ENCODE measurements around the gene RASA4B.
"Not testable (repeated sequence)": the region's sequence is repeated elsewhere in the genome, so short reads cannot be mapped to it uniquely, and the experiment has no call there.

The RASA4B gene

GRCh38 chr7:102474116-102474515 lies 43.5 kb downstream of the RASA4B start:
- not testable (repeated sequence) for DNase-seq (ENCODE audit: low read depth in 2 of 2, low spot score in 1 of 2)

DNA sequence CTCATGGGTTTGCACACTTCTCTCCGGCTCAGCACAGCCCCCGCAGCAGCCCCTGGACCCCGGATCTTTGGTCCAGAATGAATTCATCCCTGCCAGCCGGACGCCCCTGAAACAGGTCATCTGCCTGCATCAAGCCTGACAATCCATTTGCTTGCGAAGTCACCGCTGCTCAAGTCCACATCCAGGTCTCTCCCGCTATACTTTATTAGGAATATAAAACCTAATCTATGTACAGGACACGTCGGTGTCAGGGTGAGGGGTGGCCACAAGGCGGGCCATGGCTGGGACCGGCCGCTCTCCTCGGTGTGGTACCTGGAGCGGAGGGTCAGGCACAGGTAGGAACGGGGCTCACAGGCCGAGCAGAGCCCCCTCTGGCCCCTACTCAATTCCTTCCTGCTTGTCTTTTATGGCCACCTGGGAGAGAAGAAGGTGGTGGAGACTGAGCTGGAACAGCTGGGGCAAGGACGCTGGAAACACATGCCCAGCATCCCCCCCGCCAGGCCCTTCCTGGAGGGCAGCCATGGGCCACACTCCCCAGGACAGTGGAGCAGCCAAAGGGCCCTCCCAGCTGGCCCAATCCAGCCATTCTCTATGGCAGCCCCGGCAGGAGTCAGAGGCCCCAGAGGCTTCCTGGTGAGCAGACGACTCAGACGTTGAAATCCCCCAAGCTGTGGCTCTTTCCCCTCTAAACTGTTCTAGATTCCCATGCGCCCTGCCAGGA lies 44.1 kb downstream of the RASA4B start:
- DNase-seq (ENCODE audit: low read depth in 2 of 2, low spot score in 1 of 2), result no peak

DNA sequence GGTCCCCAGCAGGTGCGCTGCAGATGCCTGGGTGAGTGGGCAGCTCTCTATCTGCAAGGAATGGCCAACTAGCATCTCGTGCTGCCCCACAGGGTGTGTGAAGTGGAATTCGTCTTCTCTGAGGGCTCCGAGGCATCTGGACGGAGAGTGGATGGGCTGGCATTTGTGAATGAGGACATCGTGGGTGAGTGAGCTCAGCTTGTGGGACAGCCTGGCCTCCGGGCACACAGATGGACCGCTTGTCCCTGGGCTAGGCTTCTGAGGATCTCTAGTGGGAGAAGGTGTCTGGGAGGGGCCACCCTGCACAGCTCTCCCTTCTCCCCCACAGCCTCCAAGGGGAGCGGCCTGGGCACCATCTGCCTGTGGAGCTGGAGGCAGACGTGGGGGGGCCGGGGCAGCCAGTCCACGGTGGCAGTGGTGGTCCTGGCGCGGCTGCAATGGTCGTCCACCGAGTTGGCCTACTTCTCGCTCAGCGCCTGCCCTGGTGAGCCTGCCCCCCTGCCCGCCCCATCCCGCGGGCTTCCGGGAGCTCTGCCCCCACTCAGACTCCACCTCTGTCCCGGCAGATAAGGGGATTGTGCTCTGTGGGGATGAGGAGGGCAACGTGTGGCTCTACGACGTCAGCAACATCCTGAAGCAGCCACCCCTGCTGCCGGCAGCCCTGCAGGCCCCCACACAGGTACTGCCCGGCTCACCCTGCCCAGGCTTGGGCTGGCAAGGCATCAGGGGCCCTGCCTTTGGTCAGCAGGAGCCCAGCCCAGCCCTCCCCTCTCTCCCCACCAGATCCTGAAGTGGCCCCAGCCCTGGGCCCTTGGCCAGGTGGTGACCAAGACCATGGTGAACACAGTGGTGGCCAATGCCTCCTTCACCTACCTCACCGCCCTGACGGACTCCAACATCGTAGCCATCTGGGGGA lies 45.2 kb downstream of the RASA4B start:
- DNase-seq (ENCODE audit: low read depth in 2 of 2, low spot score in 1 of 2), result no peak

- DNase-seq (ENCODE audit: low read depth in 2 of 2, low spot score in 1 of 2), result no peak
Observed at GRCh38 chr7:102471791-102472125, 45.8 kb downstream of the RASA4B start.

- no peak for DNase-seq (ENCODE audit: low read depth in 2 of 2, low spot score in 1 of 2)
Observed at GRCh38 chr7:102469972-102470825, 47.4 kb downstream of the RASA4B start.

DNA sequence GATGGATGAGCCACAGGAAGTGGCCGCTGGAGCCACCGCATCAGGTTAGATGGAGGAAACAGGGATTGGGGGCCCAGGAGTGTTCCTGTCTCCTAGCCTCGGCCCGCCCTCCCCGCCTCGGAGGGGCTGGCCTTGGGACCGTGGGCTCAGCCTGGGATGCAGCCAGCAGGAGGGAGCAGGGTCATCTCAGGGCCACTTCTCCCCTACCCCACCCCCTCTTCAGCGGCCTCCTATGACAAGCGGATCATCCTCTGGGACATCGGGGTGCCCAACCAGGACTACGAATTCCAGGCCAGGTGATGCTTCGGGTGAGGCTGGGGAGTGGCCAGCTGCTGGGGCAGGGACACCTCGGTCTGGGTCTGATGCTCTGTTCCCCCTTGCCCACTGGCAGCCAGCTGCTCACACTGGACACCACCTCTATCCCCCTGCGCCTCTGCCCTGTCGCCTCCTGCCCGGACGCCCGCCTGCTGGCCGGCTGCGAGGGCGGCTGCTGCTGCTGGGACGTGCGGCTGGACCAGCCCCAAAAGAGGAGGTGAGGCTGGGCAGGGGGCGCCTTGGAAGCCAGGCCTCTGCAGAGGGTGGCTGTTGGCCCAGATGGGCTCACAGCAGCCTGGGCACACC lies 48.1 kb downstream of the RASA4B start:
- no peak for DNase-seq (ENCODE audit: low read depth in 2 of 2, low spot score in 1 of 2)

DNA sequence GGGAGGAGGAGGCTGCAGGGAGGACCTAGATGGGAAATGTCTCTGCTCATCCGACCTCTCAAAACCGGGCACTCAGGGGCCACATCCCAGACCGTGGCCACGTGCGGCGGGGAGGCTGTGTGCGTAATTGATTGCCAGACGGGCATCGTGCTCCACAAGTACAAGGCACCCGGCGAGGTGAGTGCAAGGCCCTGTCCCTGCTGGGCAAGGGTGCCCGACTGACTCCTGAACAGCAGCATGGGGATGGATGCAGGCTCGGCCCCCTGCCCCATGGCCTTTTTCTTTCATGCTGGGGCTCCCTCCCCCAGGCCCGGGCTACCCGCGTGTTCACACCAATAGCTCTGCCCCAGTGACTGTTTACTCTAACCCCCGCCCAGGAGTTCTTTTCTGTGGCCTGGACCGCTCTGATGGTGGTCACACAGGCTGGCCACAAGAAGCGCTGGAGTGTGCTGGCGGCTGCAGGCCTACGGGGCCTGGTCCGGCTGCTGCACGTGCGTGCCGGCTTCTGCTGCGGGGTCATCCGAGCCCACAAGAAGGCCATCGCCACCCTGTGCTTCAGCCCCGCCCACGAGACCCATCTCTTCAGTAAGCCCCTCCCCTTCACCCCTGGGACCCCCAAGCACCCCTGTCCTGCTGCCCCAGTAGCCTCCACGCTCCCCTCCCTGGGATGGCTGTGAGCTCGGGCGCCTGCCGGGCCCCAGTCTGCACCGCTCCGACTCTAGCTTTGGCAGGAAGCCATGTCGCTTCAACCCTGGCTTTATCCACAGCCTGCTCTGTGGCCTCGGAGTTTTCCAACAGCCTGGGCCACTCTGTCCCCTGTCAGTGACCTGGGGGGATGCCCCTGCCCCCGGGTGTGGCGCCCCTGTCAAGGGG lies 48.9 kb downstream of the RASA4B start:
- DNase-seq (ENCODE audit: low read depth in 2 of 2, low spot score in 1 of 2), result no peak

- no peak for DNase-seq (ENCODE audit: low read depth in 2 of 2, low spot score in 1 of 2)
Observed at GRCh38 chr7:102467581-102468477, 49.7 kb downstream of the RASA4B start.

DNA sequence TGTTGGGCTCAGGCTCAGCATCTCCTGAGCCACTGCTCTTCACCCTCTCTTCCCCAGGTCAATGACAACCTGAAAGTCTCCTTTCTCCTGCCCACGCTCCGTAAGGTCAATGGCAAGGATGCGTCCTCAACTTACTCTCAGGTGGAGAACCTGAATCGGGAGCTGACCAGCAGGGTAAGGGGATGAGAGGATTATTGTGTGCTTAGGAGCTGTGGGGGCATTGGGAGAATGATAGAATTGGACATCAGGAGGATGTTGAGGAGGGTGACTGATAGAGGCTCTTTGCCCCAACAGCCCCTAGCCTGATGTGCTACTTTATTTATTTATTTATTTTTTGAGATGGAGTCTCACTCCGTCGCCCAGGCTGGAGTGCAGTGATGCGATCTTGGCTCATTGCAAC lies 51.5 kb downstream of the RASA4B start:
- no peak for DNase-seq (ENCODE audit: low read depth in 2 of 2, low spot score in 1 of 2)

DNA sequence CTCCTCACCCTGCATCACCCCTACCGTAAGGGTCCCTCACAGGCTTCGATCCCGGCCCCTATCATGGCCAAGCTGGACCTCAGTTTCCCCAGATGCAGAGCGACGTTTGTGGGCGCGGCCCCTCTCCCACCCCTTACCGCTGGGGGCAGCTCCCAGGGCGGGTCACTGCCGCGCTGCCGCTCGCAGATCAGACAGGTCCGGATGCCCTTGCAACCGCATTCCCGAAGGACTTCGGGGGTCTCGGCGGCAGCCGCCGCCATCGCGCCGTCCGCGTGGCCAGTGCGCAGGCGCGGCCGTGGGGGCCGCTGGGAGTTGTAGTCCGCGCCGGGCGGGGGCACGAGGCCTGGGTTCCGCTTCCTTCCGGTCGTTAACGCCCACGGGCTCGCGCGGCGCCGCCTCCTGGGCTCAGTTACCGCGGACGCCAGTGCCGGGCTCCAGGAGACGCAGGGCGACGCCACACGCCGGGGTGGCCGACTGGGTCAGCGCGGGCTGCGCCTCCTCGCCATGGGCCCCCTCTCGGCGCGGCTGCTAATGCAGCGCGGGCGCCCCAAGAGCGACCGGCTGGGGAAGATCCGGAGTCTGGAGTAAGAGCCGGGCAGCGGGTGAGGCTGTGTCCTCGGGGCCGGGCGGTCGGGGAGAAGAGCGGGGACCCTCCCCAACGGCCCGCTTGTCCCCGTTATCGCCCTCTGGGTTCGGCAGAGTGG lies 52.8 kb downstream of the RASA4B start, which contains the start of the genes ALKBH4 and LRWD1:
ALKBH4 (minus strand) TSS at position 287 of the 704 bp plus-strand sequence; CDS start at position 260, 27 bp downstream.
LRWD1 (plus strand) TSS at position 408 of the 704 bp plus-strand sequence; CDS start at position 505, 97 bp downstream.
- DNase-seq (ENCODE audit: low read depth in 2 of 2, low spot score in 1 of 2), result peak; percentile 83 to 91

DNA sequence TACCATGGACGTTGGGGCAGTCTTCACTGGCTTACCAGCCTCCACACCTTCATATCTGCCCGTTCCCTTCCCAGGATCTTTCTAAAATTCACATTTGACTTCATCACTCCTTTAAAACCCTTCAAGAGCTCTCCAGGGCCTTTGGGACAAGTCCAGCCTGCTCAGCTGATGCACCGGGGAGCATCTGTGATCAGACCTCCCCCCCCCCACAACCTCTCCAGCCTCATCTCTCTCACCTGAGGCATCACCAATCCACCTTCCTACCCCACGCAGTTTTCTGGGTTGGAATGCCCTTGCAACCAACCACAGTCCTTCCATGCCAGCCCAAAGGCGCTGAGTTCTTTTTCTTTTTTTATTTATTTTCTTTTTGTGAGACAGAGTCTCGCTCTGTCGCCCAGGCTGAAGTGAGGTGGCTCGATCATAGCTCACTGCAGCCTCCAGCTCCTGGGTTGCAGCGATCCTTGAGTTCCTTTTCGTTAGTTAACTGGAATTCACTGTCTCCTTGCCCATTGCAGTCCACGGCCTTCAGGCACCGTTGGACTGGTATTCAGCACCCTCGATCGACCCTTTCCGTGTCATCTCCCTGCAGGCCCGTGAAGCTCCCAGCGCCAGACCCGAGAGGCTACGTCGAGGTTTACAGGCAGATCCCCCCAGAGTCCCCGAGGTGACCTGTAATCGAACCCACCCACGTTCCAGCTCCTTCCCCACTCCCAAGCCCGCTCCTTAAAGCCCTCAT lies 53.6 kb downstream of the RASA4B start:
- DNase-seq (ENCODE audit: low read depth in 2 of 2, low spot score in 1 of 2), result no peak

DNA sequence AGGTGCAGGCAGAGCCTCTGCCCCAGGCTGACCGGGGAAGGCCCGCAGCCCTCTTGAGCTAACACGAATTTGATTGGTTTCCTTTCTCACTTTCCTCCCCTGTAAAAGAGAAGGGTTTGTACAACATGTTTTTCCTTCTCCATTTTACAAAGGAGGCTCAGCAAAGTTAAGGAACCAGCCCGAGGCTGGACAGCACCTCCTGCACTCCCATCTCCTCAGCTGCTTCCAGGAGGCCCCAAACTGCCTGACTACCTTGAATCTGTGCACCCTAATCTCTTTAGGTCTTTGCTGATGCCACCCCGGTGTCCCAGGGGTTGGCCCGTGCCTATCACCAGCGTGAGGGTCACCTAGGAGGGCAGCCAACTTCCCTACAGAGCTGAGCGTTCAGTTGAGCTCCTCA lies 57.1 kb downstream of the RASA4B start:
- no peak for DNase-seq (ENCODE audit: low read depth in 2 of 2, low spot score in 1 of 2)

- DNase-seq (ENCODE audit: low read depth in 2 of 2, low spot score in 1 of 2), result no peak
Observed at GRCh38 chr7:102459221-102459844, 58.2 kb downstream of the RASA4B start.

- DNase-seq (ENCODE audit: low read depth in 2 of 2, low spot score in 1 of 2), result no peak
Observed at GRCh38 chr7:102457352-102457924, 60.1 kb downstream of the RASA4B start.

- no peak for DNase-seq (ENCODE audit: low read depth in 2 of 2, low spot score in 1 of 2)
Observed at GRCh38 chr7:102456327-102456726, 61.2 kb downstream of the RASA4B start.

DNA sequence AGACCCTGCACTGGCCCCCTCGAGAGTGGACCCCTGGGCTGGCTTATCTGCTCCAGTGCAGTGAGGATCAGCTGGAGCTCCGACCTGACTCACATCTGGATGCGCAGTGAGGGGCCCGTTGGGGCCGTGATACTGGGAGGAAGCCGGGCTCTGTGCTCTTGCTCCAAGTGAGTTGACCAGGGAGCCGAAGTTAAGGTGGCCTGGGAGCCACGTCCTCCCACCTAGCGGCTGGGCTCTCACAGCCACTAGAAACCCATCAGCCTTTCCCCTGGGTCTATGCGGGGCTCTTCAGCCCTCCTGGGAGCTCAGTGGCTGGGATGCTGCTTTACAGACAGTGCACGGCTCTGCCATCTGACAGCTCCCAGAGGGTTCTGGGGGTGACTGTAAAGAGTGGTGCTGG lies 62.0 kb downstream of the RASA4B start:
- no peak for DNase-seq (ENCODE audit: low read depth in 2 of 2, low spot score in 1 of 2)

DNA sequence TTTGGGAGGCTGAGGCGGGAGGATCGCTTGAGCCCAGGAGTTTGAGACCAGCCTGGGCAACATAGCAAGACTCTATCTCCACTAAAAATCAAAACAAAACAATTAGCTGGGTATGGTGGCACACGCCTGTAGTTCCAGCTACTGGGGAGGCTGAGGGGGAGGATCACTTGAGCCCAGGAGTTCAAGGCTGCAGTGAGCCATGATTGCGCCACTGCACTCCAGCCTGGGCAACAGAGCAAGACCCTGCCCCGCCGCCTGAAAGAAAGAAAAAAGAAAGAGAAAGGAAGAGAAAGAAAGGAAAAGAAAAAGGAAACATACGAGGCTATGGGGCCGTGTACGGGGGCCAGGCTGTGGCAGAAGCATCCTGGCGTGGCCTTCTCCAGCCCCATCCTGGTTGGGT lies 62.6 kb downstream of the RASA4B start:
- DNase-seq (ENCODE audit: low read depth in 2 of 2, low spot score in 1 of 2), result not testable (repeated sequence)

Measured in stimulated activated CD8-positive, alpha-beta memory T cell treated with anti-CD3 and anti-CD28 coated beads, Interleukin-4, amount 100 ng/mL, for 1 hour (primary cell).